MM.1S (cell line): ENCODE data around the gene C19orf67.

ENCODE experiments used
- EZH2phosphoT487 ChIP-seq: fragments of 300-600 bp; sonication (generic); IDR thresholded peaks from 2 replicates; pipeline ENCODE4 v1.6.1; 2018; ENCODE audit warnings: antibody characterized with exemption, low read length
- TF ChIP-seq, protein P1 (sequence below): fragments of 300-600 bp; sonication (generic); IDR thresholded peaks from 2 replicates; pipeline ENCODE4 v1.5.1; 2016; ENCODE audit warnings: antibody characterized with exemption, low read length, mixed read lengths

DNA sequence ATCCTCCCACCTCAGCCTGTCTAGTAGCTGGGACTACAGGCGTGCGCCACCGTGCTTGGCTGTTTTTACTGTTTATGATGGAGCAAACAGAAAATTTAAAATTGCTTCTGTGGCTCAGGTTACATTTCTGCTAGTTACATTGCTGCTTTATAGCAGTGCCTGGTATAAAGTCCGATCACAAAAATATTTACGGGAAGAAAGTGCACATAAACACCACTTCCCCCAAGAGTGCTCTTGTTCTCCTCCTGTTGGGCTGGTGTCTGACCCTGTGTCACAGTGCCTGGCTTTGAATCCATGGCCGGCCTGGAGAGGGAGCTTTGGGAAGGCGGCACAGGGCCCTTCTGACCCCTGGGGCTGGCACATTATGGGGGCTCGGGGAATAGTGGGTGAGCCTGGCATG, 20.1 kb upstream of the C19orf67 start:
- TF ChIP-seq, protein P1, sequence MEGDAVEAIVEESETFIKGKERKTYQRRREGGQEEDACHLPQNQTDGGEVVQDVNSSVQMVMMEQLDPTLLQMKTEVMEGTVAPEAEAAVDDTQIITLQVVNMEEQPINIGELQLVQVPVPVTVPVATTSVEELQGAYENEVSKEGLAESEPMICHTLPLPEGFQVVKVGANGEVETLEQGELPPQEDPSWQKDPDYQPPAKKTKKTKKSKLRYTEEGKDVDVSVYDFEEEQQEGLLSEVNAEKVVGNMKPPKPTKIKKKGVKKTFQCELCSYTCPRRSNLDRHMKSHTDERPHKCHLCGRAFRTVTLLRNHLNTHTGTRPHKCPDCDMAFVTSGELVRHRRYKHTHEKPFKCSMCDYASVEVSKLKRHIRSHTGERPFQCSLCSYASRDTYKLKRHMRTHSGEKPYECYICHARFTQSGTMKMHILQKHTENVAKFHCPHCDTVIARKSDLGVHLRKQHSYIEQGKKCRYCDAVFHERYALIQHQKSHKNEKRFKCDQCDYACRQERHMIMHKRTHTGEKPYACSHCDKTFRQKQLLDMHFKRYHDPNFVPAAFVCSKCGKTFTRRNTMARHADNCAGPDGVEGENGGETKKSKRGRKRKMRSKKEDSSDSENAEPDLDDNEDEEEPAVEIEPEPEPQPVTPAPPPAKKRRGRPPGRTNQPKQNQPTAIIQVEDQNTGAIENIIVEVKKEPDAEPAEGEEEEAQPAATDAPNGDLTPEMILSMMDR, result no peak
- no peak for TF ChIP-seq EZH2phosphoT487
